Measurements from ENCODE around the gene HOXD12. TPM values are rescaled to one million over a fixed set of nuclear protein-coding genes. Genes with fewer than 3 reads are reported as not detected.

HOXD12 gene
- total RNA-seq, 1 experiment from 2014 or later: 0.13 TPM

- ChIA-PET CTCF (interaction anchor here (1.3 kb wide), 1 partner anchor 396 kb away, joined by 8 read pairs; no protein-coding TSS in a partner anchor), POLR2A (no interaction called here)
- Histone ChIP-seq H3K4me3 (ENCODE audit: low read depth in 2 of 2, low read length in 2 of 2) (peak overlapping the region; percentile 30 to 48), H3K4me1 (ENCODE audit: control insufficient read depth, insufficient read depth, low read length) (peaks cover 9% of the 10 kb centered on the region), H3K36me3 (ENCODE audit: control insufficient read depth, insufficient read depth, low read length) (no peaks in the 10 kb centered on the region), H3K9me3 (ENCODE audit: control insufficient read depth, insufficient read depth, low read depth, low read length) (no peaks in the 10 kb centered on the region), H3K27ac (ENCODE audit: low read length) (no peak overlapping the region), H3K27me3 (ENCODE audit: control insufficient read depth, insufficient read depth, low read length) (peaks cover 36% of the 10 kb centered on the region)
- peak; percentile 76 for ATAC-seq
- BruUV-seq (replicated peaks): no TSS peak
- in situ Hi-C loops (cut with HindIII; ENCODE audit: low pct_unique_long_range_greater_than_20kb, low sequenced_read_pairs) (no loop called here), intact Hi-C loops (cut with micrococcal nuclease; ENCODE audit: unreplicated experiment) (loop anchor here (1.0 to 10.0 kb wide), 2 partner anchors 121 to 396 kb away; no protein-coding TSS in a partner anchor)
- TF ChIP-seq SIN3A (IDR thresholded peaks at IDR 0.05; ENCODE audit: borderline replicate concordance, insufficient read depth, low read depth, low read length): no peak
- peak; percentile 82 for TF ChIP-seq CTCF (IDR thresholded peaks at IDR 0.05)
- no peak for DNase-seq (ENCODE audit: low read depth, low spot score)
These were observed 13.5 kb upstream of the HOXD12 start for GRCh38 chr2:176085861-176086771.

- Histone ChIP-seq H3K36me3 (ENCODE audit: control insufficient read depth, insufficient read depth, low read length) (no peaks in the 10 kb centered on the region), H3K27me3 (ENCODE audit: control insufficient read depth, insufficient read depth, low read length) (peaks cover 36% of the 10 kb centered on the region), H3K9me3 (ENCODE audit: control insufficient read depth, insufficient read depth, low read depth, low read length) (no peaks in the 10 kb centered on the region), H3K4me3 (ENCODE audit: low read depth in 2 of 2, low read length in 2 of 2) (peak overlapping the region in 1 of 2 experiments; percentile 21; a peak in 2 of 4 replicates), H3K27ac (ENCODE audit: low read length) (no peak overlapping the region), H3K4me1 (ENCODE audit: control insufficient read depth, insufficient read depth, low read length) (peaks cover 9% of the 10 kb centered on the region)
- DNase-seq (ENCODE audit: low read depth, low spot score): no peak
- ChIA-PET CTCF (interaction anchor here (0.6 to 2.0 kb wide), 2 partner anchors 10 to 837 kb away, joined by 7 read pairs; no protein-coding TSS in a partner anchor), POLR2A (no interaction called here)
- intact Hi-C loops (cut with micrococcal nuclease; ENCODE audit: unreplicated experiment): loop anchor here (2.0 to 10.0 kb wide), 3 partner anchors 123 to 721 kb away; no protein-coding TSS in a partner anchor
- no peak for ATAC-seq
- in situ Hi-C loops (cut with HindIII; ENCODE audit: low pct_unique_long_range_greater_than_20kb, low sequenced_read_pairs): no loop called here
- no peak for TF ChIP-seq CTCF (IDR thresholded peaks at IDR 0.05)
- no peak for TF ChIP-seq REST (IDR thresholded peaks at IDR 0.05; ENCODE audit: insufficient read depth in 1 of 2, low read depth in 2 of 2, low read length in 1 of 2)
- no peak for TF ChIP-seq POLR2AphosphoS5 (IDR thresholded peaks at IDR 0.05; ENCODE audit: low read depth, low read length)
- TF ChIP-seq SIN3A (IDR thresholded peaks at IDR 0.05; ENCODE audit: borderline replicate concordance, insufficient read depth, low read depth, low read length): no peak
- TF ChIP-seq TCF7L2 (IDR thresholded peaks at IDR 0.05; ENCODE audit: low read depth, low read length): no peak
- BruUV-seq (replicated peaks): no TSS peak
These were observed 12.1 kb upstream of the HOXD12 start for GRCh38 chr2:176087330-176088047.

All from Panc1 (cell line).